ENCODE data around the gene AAMDC.

DNA sequence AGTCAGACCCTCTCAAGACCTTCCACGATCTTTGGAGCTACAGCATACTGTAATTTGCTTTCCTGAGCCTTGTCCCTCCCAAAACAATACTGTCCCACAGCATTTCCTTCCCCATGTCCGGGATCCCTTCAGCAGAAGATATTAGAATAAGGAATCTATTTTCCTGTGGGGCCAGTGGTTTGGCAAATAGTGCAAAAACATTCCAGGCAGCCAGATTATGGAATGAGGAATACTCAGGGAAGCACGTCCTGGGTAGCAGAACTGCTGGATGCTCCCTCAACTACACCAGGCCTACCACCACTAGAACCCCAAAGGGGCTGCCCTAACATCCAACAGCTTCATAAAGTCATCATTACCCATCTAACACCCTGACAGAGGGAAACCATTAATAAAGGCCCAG is 61.5 kb downstream of the AAMDC start:
- TF ChIP-seq, protein P1, sequence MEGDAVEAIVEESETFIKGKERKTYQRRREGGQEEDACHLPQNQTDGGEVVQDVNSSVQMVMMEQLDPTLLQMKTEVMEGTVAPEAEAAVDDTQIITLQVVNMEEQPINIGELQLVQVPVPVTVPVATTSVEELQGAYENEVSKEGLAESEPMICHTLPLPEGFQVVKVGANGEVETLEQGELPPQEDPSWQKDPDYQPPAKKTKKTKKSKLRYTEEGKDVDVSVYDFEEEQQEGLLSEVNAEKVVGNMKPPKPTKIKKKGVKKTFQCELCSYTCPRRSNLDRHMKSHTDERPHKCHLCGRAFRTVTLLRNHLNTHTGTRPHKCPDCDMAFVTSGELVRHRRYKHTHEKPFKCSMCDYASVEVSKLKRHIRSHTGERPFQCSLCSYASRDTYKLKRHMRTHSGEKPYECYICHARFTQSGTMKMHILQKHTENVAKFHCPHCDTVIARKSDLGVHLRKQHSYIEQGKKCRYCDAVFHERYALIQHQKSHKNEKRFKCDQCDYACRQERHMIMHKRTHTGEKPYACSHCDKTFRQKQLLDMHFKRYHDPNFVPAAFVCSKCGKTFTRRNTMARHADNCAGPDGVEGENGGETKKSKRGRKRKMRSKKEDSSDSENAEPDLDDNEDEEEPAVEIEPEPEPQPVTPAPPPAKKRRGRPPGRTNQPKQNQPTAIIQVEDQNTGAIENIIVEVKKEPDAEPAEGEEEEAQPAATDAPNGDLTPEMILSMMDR (IDR thresholded peaks at IDR 0.05): no peak
- TF ChIP-seq POLR2A (IDR thresholded peaks at IDR 0.05): no peak
- TF ChIP-seq POLR2AphosphoS5 (IDR thresholded peaks at IDR 0.05): no peak
- TF ChIP-seq EP300 (IDR thresholded peaks at IDR 0.05; ENCODE audit: low read depth): no peak
